ENCODE data around the gene SDK2. TPM values are rescaled to one million over a fixed set of nuclear protein-coding genes. Genes with fewer than 3 reads are reported as not detected.

SDK2 gene
- total and polyA plus RNA-seq, 2 experiments from 2014 or later = 0.74 to 5.1 TPM

DNA sequence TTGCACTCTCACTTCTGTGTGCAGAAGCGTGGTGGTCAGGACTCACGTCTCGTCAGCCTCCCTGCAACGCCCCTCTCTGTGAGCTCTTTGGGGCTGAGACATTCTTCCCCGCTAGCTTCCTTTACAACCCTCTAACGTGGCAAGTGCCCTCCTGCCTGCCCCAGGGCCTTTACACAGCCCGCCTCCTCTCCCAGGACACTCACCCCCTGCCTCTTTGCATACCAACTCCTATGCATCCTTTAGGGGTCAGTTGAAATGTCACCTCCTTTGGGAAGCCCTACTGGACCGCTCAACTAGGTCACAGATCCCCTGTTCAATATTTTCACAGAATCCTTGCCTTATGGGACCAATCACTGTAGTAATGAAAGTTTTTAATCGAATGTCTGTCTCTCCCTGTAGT, 61.4 kb downstream of the SDK2 start:
- H2AFZ ChIP-seq = no peak overlapping the region
- H3K4me3 ChIP-seq = no peak overlapping the region
- Mint-ChIP-seq H3K27me3 (ENCODE audit: insufficient read depth, low read depth, poor library complexity) (peaks cover 5% of the 10 kb centered on the region), H3K9me3 (no peaks in the 10 kb centered on the region), H3K4me3 (no peak overlapping the region), H3K36me3 (ENCODE audit: low read depth) (no peaks in the 10 kb centered on the region), H3K4me1 (peaks cover 31% of the 10 kb centered on the region), H3K27ac (no peak overlapping the region)
- no peak overlapping the region for H3K27ac ChIP-seq (ENCODE audit: low read depth)
- no peaks in the 10 kb centered on the region for H3K9me2 ChIP-seq (ENCODE audit: insufficient read depth)
- TF ChIP-seq, protein P1, sequence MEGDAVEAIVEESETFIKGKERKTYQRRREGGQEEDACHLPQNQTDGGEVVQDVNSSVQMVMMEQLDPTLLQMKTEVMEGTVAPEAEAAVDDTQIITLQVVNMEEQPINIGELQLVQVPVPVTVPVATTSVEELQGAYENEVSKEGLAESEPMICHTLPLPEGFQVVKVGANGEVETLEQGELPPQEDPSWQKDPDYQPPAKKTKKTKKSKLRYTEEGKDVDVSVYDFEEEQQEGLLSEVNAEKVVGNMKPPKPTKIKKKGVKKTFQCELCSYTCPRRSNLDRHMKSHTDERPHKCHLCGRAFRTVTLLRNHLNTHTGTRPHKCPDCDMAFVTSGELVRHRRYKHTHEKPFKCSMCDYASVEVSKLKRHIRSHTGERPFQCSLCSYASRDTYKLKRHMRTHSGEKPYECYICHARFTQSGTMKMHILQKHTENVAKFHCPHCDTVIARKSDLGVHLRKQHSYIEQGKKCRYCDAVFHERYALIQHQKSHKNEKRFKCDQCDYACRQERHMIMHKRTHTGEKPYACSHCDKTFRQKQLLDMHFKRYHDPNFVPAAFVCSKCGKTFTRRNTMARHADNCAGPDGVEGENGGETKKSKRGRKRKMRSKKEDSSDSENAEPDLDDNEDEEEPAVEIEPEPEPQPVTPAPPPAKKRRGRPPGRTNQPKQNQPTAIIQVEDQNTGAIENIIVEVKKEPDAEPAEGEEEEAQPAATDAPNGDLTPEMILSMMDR (conservative IDR thresholded peaks at IDR 0.05; ENCODE audit: low read depth in 2 of 2) = no peak
- TF ChIP-seq STAT1 (IDR thresholded peaks at IDR 0.05; ENCODE audit: unreplicated experiment) = no peak
- TF ChIP-seq, protein P2, sequence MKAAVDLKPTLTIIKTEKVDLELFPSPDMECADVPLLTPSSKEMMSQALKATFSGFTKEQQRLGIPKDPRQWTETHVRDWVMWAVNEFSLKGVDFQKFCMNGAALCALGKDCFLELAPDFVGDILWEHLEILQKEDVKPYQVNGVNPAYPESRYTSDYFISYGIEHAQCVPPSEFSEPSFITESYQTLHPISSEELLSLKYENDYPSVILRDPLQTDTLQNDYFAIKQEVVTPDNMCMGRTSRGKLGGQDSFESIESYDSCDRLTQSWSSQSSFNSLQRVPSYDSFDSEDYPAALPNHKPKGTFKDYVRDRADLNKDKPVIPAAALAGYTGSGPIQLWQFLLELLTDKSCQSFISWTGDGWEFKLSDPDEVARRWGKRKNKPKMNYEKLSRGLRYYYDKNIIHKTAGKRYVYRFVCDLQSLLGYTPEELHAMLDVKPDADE (IDR thresholded peaks at IDR 0.05) = no peak
- TF ChIP-seq ZNF114 (CRISPR knock-in tag; IDR thresholded peaks at IDR 0.05) = no peak
- no peak for TF ChIP-seq NANOG (IDR thresholded peaks at IDR 0.05; ENCODE audit: borderline replicate concordance)
- TF ChIP-seq, protein P3, sequence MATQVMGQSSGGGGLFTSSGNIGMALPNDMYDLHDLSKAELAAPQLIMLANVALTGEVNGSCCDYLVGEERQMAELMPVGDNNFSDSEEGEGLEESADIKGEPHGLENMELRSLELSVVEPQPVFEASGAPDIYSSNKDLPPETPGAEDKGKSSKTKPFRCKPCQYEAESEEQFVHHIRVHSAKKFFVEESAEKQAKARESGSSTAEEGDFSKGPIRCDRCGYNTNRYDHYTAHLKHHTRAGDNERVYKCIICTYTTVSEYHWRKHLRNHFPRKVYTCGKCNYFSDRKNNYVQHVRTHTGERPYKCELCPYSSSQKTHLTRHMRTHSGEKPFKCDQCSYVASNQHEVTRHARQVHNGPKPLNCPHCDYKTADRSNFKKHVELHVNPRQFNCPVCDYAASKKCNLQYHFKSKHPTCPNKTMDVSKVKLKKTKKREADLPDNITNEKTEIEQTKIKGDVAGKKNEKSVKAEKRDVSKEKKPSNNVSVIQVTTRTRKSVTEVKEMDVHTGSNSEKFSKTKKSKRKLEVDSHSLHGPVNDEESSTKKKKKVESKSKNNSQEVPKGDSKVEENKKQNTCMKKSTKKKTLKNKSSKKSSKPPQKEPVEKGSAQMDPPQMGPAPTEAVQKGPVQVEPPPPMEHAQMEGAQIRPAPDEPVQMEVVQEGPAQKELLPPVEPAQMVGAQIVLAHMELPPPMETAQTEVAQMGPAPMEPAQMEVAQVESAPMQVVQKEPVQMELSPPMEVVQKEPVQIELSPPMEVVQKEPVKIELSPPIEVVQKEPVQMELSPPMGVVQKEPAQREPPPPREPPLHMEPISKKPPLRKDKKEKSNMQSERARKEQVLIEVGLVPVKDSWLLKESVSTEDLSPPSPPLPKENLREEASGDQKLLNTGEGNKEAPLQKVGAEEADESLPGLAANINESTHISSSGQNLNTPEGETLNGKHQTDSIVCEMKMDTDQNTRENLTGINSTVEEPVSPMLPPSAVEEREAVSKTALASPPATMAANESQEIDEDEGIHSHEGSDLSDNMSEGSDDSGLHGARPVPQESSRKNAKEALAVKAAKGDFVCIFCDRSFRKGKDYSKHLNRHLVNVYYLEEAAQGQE (IDR thresholded peaks at IDR 0.05; ENCODE audit: unreplicated experiment) = no peak
- no peak for TF ChIP-seq JUNB (IDR thresholded peaks at IDR 0.05; ENCODE audit: unreplicated experiment)
- TF ChIP-seq CREB1 (CRISPR knock-in tag; IDR thresholded peaks at IDR 0.05; ENCODE audit: low read depth) = no peak
- TF ChIP-seq EZH2phosphoT487 (IDR thresholded peaks at IDR 0.05; ENCODE audit: unreplicated experiment) = no peak
- no peak for TF ChIP-seq EZH2 (IDR thresholded peaks at IDR 0.05; ENCODE audit: low read depth, unreplicated experiment)
- H3K4me1 ChIP-seq (ENCODE audit: insufficient read depth) = peaks cover 21% of the 10 kb centered on the region; the same call in 1 of the 2 replicates
- ATAC-seq (no peak), DNase-seq (ENCODE audit: low spot score) (no peak)
- H3K27me3 ChIP-seq (ENCODE audit: insufficient read depth) = no peaks in the 10 kb centered on the region
- no peaks in the 10 kb centered on the region for H3K79me2 ChIP-seq (replicated peaks; ENCODE audit: insufficient read depth)
- H3K36me3 ChIP-seq (ENCODE audit: insufficient read depth) = no peaks in the 10 kb centered on the region
- no peaks in the 10 kb centered on the region for H3F3A ChIP-seq (replicated peaks; ENCODE audit: low read depth)
- no peak overlapping the region for H3K4me2 ChIP-seq
- no peaks in the 10 kb centered on the region for H4K20me1 ChIP-seq (replicated peaks; ENCODE audit: insufficient read depth)
